SU-DHL-6 (cell line): ENCODE data around the gene IMP3.

Experiments
- EZH2phosphoT487 ChIP-seq: fragments of 200-600 bp; sonication (generic), shearing (Covaris generic); conservative IDR thresholded peaks from 2 replicates; pipeline ENCODE4 v1.6.1; 2018; ENCODE audit warnings: mild to moderate bottlenecking, antibody characterized with exemption, low read length, moderate library complexity, mixed read lengths
- TF ChIP-seq, protein P1 (sequence below): fragments of 200-600 bp; sonication (generic); IDR thresholded peaks from one replicate; pipeline ENCODE4 v1.5.1; 2017; ENCODE audit warnings: antibody characterized with exemption, mild to moderate bottlenecking, low read length, moderate library complexity; ENCODE audit not compliant: insufficient read depth, poor library complexity, severe bottlenecking

GRCh38 chr15:75650908-75651809 is 11.1 kb upstream of the IMP3 start:
- TF ChIP-seq, protein P1, sequence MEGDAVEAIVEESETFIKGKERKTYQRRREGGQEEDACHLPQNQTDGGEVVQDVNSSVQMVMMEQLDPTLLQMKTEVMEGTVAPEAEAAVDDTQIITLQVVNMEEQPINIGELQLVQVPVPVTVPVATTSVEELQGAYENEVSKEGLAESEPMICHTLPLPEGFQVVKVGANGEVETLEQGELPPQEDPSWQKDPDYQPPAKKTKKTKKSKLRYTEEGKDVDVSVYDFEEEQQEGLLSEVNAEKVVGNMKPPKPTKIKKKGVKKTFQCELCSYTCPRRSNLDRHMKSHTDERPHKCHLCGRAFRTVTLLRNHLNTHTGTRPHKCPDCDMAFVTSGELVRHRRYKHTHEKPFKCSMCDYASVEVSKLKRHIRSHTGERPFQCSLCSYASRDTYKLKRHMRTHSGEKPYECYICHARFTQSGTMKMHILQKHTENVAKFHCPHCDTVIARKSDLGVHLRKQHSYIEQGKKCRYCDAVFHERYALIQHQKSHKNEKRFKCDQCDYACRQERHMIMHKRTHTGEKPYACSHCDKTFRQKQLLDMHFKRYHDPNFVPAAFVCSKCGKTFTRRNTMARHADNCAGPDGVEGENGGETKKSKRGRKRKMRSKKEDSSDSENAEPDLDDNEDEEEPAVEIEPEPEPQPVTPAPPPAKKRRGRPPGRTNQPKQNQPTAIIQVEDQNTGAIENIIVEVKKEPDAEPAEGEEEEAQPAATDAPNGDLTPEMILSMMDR, result no peak
- TF ChIP-seq EZH2phosphoT487, result no peak
